Upper lobe of left lung (tissue), 6 donors: ENCODE results near the gene ANKLE1. TPM values are rescaled to one million over a fixed set of nuclear protein-coding genes. Genes with fewer than 3 reads are reported as not detected.

ENCODE experiments used
- ATAC-seq, 2 donors: fragments of 200-7000 bp; cut with Tn5 transposase; one replicate each; pipeline ENCODE4 v1.9.1; 2022; ENCODE audit warnings: mild to moderate bottlenecking in 2 of 2, moderate library complexity in 2 of 2; ENCODE audit not compliant: low FRiP score in 2 of 2
- DNase-seq, 2 donors: peaks; one replicate each; pipeline ENCODE4 v3.0.0-alpha.2; 2019 to 2020
- H3K27ac ChIP-seq, 4 donors: fragments of 200-600 bp; sonication (generic); one replicate each; pipeline ENCODE4 v1.5.1; 2016 to 2019
- H3K27me3 ChIP-seq, 4 donors: fragments of 200-600 bp; sonication (generic); one replicate each; pipeline ENCODE4 v1.5.1; 2017 to 2019
- H3K36me3 ChIP-seq, 4 donors: fragments of 200-600 bp; sonication (generic); one replicate each; pipeline ENCODE4 v1.5.1; 2016 to 2019
- H3K4me1 ChIP-seq, 4 donors: fragments of 200-600 bp; sonication (generic); one replicate each; pipeline ENCODE4 v1.5.1; 2018 to 2019
- H3K4me3 ChIP-seq, 4 donors: fragments of 200-600 bp; sonication (generic); one replicate each; pipeline ENCODE4 v1.5.1; 2017 to 2019; ENCODE audit warnings: mild to moderate bottlenecking in 2 of 4, moderate library complexity in 1 of 4
- H3K9me3 ChIP-seq, 4 donors: fragments of 200-600 bp; sonication (generic); one replicate each; pipeline ENCODE4 v1.5.1; 2018 to 2019
- CTCF ChIP-seq, 6 experiments: fragments of 450-650 bp in 4 of 6; fragments of 200-600 bp in 2 of 6; sonication (generic) in 2 of 6; IDR thresholded peaks; one replicate each; pipeline ENCODE4 v1.5.1; 2016 to 2019; ENCODE audit warnings: antibody characterized with exemption in 6 of 6
- EP300 ChIP-seq, 4 donors: sonication (generic); formaldehyde crosslinking; IDR thresholded peaks; one replicate each; pipeline ENCODE4 v1.5.1; 2017; ENCODE audit warnings: antibody characterized with exemption in 4 of 4, control low read depth in 2 of 4
- POLR2A ChIP-seq, 4 donors: fragments of 450-650 bp; IDR thresholded peaks; one replicate each; pipeline ENCODE4 v1.5.1; 2016 to 2017; ENCODE audit warnings: antibody characterized with exemption in 4 of 4, mild to moderate bottlenecking in 2 of 4
- POLR2AphosphoS5 ChIP-seq, 2 donors: sonication (generic); formaldehyde crosslinking; IDR thresholded peaks; one replicate each; pipeline ENCODE4 v1.5.1; 2017; ENCODE audit warnings: antibody characterized with exemption in 2 of 2
- WGBS, 2 donors: methylation state at CpG; one replicate each; pipeline ENCODE4 v1.1.5; 2017 to 2018; 5-methylcytosine and 5-hydroxymethylcytosine counted together
- total RNA-seq, 6 donors: library from RNA; depleted of rRNA in 4 of 6; stranded (reverse); fragments of >200 nt in 4 of 6; gene quantifications; one replicate each; pipeline versions ENCODE4 v1.1.0 to v1.2.1, GENCODE V29; 2016 to 2021
- donor health status: DM: no; HTN: no; CAD: no; lungs with moderate emphysema.
- donor health status: DM: no; HTN: yes; CAD: no; lungs with severe emphysema.

The ANKLE1 gene
- total RNA-seq, 6 donors from 2014 or later: 0.57 to 13.6 (median 1.4) TPM

- Histone ChIP-seq H3K4me1 (peaks cover 34 to 76% (median 50%) of the 10 kb centered on the region in 4 donors), H3K36me3 (peaks cover 0 to 7% (median 3%) of the 10 kb centered on the region in 4 donors), H3K27me3 (no peaks in the 10 kb centered on the region), H3K4me3 (peak overlapping the region in 3 of 4 donors; percentile 76 to 88 (median 78)), H3K9me3 (no peaks in the 10 kb centered on the region), H3K27ac (peak overlapping the region; percentile 68 to 96 (median 88))
- ATAC-seq (no peak), DNase-seq (no peak)
- 0 to 3% methylated on average over 4 to 6 of the region's 7 CpGs for WGBS, 2 donors
- TF ChIP-seq CTCF (IDR thresholded peaks at IDR 0.05) (no peak), POLR2A (IDR thresholded peaks at IDR 0.05) (no peak), POLR2AphosphoS5 (IDR thresholded peaks at IDR 0.05) (peak in 1 of 2 donors; percentile 95), EP300 (IDR thresholded peaks at IDR 0.05) (peak in 1 of 4 donors; percentile 72)
Observed at GRCh38 chr19:17305216-17305516, 23.5 kb downstream of the ANKLE1 start.

- TF ChIP-seq POLR2A (IDR thresholded peaks at IDR 0.05) (peak in 3 of 4 donors; percentile 46 to 77 (median 74)), CTCF (IDR thresholded peaks at IDR 0.05) (peak; percentile 77 to 98 (median 94)), POLR2AphosphoS5 (IDR thresholded peaks at IDR 0.05) (peak in 1 of 2 donors; percentile 92), EP300 (IDR thresholded peaks at IDR 0.05) (no peak)
- peaks cover 40 to 76% (median 55%) of the 10 kb centered on the region in 4 donors for H3K4me1 ChIP-seq
- WGBS, 2 donors: 0 to 1% methylated on average over 4 to 33 of the region's 55 CpGs
Observed at GRCh38 chr19:17305517-17306284, 24.0 kb downstream of the ANKLE1 start, which contains the start of gene MRPL34. MRPL34 (plus strand) TSS chr19:17305872; CDS start chr19:17305893, 21 bp downstream.

GRCh38 chr19:17306285-17306714, 24.6 kb downstream of the ANKLE1 start:
- WGBS, 2 donors: 15 to 33% methylated on average over 7 to 19 of the region's 28 CpGs
- H3K4me1 ChIP-seq: peaks cover 46 to 76% (median 59%) of the 10 kb centered on the region in 4 donors
- peak overlapping the region; percentile 87 to 96 (median 89) for H3K27ac ChIP-seq
- TF ChIP-seq CTCF (IDR thresholded peaks at IDR 0.05) (no peak), POLR2A (IDR thresholded peaks at IDR 0.05) (no peak)
- no peaks in the 10 kb centered on the region for H3K9me3 ChIP-seq
- peak overlapping the region; percentile 76 to 88 (median 82) for H3K4me3 ChIP-seq
- ATAC-seq: no peak
- H3K36me3 ChIP-seq: no peaks in the 10 kb centered on the region
- no peaks in the 10 kb centered on the region for H3K27me3 ChIP-seq
- no peak for DNase-seq

More at GRCh38 chr19:17305517-17306284, 24.0 kb downstream of the ANKLE1 start, which contains the start of gene MRPL34:
- peaks cover 0 to 4% (median 1%) of the 10 kb centered on the region in 4 donors for H3K36me3 ChIP-seq
- H3K9me3 ChIP-seq: no peaks in the 10 kb centered on the region
- peak within 1 kb of the TSS; percentile 87 to 96 (median 89) for H3K27ac ChIP-seq
- ATAC-seq: peak; percentile 74 to 92
- DNase-seq: peak; percentile 97 to 99
- H3K27me3 ChIP-seq: no peaks in the 10 kb centered on the region
- peak within 1 kb of the TSS; percentile 76 to 88 (median 82) for H3K4me3 ChIP-seq

- Histone ChIP-seq H3K36me3 (peaks cover 0 to 12% (median 3%) of the 10 kb centered on the region in 4 donors), H3K27ac (no peak overlapping the region), H3K4me1 (peaks cover 44 to 63% (median 54%) of the 10 kb centered on the region in 4 donors), H3K27me3 (no peaks in the 10 kb centered on the region), H3K4me3 (no peak overlapping the region), H3K9me3 (no peaks in the 10 kb centered on the region)
- WGBS, 2 donors: 84 to 88% methylated on average over 8 of the region's 8 CpGs
- ATAC-seq (no peak), DNase-seq (no peak)
- no peak for TF ChIP-seq EP300 (IDR thresholded peaks at IDR 0.05)
- no peak for TF ChIP-seq POLR2A (IDR thresholded peaks at IDR 0.05)
- TF ChIP-seq CTCF (IDR thresholded peaks at IDR 0.05): no peak
- no peak for TF ChIP-seq POLR2AphosphoS5 (IDR thresholded peaks at IDR 0.05)
Observed at GRCh38 chr19:17307876-17308377, 26.2 kb downstream of the ANKLE1 start.
